ENCODE measurements around the gene AFG3L2. TPM values are rescaled to one million over a fixed set of nuclear protein-coding genes. Genes with fewer than 3 reads are reported as not detected.

AFG3L2 gene
- total RNA-seq, 4 donors from 2014 or later: 53.0 to 62.8 (median 57.9) TPM

- Histone ChIP-seq H3K4me1 (peaks cover 16% of the 10 kb centered on the region), H3K36me3 (no peaks in the 10 kb centered on the region), H3K9me3 (no peaks in the 10 kb centered on the region), H3K4me3 (no peak overlapping the region), H3K27me3 (no peaks in the 10 kb centered on the region), H3K27ac (no peak overlapping the region)
- TF ChIP-seq EP300 (IDR thresholded peaks at IDR 0.05) (no peak), CTCF (IDR thresholded peaks at IDR 0.05) (no peak), POLR2A (IDR thresholded peaks at IDR 0.05) (no peak), POLR2AphosphoS5 (IDR thresholded peaks at IDR 0.05) (no peak)
- no peak for DNase-seq (ENCODE audit: low spot score in 2 of 2)
- 68% methylated on average over 1 of the region's 1 CpG for WGBS
Observed at GRCh38 chr18:12281861-12282260, 95.2 kb downstream of the AFG3L2 start.

GRCh38 chr18:12279781-12280531, 97.1 kb downstream of the AFG3L2 start:
- H3K9me3 ChIP-seq: no peaks in the 10 kb centered on the region
- no peak for TF ChIP-seq EP300 (IDR thresholded peaks at IDR 0.05)
- no peak for TF ChIP-seq CTCF (IDR thresholded peaks at IDR 0.05)
- no peak for TF ChIP-seq POLR2AphosphoS5 (IDR thresholded peaks at IDR 0.05)
- TF ChIP-seq POLR2A (IDR thresholded peaks at IDR 0.05): no peak
- peaks cover 16% of the 10 kb centered on the region for H3K4me1 ChIP-seq
- peak overlapping the region; percentile 88 for H3K27ac ChIP-seq
- WGBS: 94% methylated on average over 16 of the region's 16 CpGs
- no peaks in the 10 kb centered on the region for H3K27me3 ChIP-seq
- no peak for DNase-seq (ENCODE audit: low spot score in 2 of 2)
- H3K4me3 ChIP-seq: peak overlapping the region; percentile 33
- no peaks in the 10 kb centered on the region for H3K36me3 ChIP-seq

Other genes with a start within 250 kb of the AFG3L2 start
- 10 to 100 TPM; 17.5 to 72.2 (median 36.4) TPM for gene CIDEA, start 122.9 kb downstream of the AFG3L2 start, total RNA-seq
- 100 to 1,000 TPM; 211 to 298 (median 220) TPM for gene TUBB6, start 69.0 kb downstream of the AFG3L2 start, total RNA-seq
- 1 to 10 TPM in 3 of 4 donors, under 1 TPM in 1; 0.72 to 2.5 (median 2.0) TPM for gene PRELID3A, start 30.7 kb upstream of the AFG3L2 start, total RNA-seq